NCI-H2107 (cell line): ENCODE measurements around the gene KITLG.
"Not testable (repeated sequence)": the region's sequence is repeated elsewhere in the genome, so short reads cannot be mapped to it uniquely, and the experiment has no call there.

Experiments used
- DNase-seq: peaks from one replicate; lab custom pipeline; 2025; lab: John Stamatoyannopoulos, UW

KITLG gene

DNA sequence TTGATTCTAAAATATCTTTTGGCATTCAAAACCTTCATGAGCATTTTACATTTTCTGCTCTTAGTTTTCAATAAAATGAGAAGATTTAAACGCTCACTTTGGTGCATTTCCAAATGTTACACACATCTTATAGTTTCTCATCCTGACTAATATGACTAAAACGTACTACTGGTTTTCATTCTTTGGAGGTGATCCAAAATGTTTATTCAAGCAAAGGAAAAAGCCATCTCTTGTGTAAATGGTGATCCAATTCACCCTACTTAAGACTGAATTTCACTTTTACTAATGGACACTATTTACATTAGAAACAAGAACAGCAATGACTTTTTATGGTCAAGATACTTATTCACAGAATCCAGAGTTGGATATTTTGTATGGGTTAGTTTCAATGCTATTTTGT lies 86.6 kb downstream of the KITLG start:
- DNase-seq = no peak

DNA sequence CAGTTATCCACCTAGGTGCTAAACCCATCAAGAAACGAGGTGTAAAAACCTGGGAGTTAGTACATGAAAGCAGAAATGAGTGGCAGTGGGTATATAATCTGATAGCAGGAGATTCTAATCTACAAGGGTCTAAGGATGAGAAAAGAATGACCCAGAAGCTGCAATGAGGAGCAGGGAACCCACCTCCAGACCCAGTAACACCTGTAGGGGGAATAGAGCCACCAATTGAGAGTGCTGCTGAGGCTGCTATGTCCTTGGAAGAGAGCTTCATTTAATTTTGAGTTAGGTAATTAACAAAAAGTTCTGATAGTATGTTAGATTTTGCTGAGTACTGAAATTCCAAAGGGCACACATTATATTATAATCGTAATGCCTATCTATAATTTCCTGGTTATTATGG lies 89.8 kb downstream of the KITLG start:
- no peak for DNase-seq

DNA sequence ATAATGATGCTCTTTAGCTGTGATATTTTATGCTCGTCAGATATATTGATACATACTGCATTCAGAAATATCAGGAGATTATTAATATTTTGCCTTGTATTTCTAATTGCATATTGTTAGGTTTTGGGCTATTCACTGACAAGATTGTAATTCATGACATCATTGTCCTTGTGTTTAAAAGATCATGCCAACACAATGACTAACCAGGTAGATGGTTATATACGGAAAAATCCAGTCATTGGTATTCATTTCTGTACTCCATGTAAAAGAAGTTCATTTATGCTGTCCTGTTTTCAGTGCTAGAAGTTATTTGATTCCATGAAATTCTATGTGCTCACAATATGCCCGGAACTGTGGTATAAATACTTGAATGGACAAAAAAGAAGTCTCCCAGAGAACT lies 107.5 kb downstream of the KITLG start:
- DNase-seq = no peak

DNA sequence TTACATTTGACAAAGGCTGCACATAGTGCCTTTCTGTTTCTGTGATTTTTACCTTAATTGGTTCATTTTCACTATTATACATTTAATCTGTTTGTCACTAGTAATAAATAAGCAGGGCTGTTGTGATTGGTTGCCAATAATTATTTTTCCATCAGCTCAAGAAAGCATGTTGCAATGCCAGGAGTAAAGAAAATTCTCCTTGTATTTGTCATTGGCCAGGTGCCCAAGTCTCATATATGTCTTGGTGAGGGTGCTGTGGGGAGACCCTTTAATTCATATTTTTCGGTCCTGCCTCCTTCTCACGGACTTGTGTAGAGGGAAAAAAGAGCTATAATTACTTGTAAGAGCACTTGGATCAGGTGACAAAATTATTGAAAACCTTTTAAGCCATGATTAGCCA lies 108.0 kb downstream of the KITLG start:
- no peak for DNase-seq

DNA sequence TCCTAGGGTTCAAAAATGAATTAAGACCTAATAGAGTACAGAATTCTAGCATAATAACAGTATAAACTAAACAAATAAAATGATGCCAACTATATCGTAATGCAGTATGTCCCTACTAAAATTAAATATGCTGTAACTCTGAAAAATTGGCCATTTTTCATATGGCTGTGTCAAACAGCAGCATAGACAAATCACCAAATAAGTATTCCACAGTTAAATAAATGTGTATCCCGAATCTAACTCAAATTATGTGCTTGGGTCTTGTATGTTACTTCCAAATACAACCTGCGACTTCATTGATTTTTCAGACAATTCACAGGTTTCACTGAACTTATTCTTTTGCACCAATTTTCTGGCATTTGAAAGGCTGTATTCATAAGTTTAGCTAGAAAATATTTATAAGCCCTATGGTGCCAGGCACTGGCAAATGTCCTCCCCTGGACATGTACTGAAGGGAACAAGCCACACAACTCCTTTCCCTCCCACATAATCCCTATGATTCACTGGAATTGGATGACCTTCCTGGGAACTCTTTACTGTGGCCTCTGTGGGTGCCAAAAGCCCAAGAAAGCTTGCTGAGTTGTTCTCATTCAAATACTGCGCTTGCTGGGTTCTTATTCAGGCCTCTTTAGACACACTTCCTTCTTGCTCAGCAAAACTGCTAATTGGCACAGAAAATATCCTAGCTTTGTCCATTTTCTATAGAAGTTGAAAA lies 108.8 kb downstream of the KITLG start:
- no peak for DNase-seq

DNA sequence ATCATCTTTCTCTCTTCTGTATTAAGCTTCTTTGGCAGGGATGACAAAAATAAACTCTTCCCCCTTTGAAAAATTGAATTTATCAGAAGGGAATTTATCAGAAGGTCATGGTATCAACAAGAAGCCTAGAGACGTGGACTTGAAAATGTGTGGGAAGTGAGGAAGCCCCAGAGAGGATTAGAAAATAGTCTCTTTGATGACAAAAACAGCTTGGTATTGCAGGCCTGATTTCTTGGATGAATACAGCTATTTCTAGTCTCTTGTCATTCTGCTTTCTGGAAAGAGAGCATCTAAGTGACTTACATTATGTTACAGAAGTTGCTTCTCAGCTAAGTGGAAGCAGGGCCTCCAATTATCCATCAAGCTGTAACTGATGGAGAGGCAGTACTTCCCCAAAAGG lies 111.1 kb downstream of the KITLG start:
- no peak for DNase-seq

DNA sequence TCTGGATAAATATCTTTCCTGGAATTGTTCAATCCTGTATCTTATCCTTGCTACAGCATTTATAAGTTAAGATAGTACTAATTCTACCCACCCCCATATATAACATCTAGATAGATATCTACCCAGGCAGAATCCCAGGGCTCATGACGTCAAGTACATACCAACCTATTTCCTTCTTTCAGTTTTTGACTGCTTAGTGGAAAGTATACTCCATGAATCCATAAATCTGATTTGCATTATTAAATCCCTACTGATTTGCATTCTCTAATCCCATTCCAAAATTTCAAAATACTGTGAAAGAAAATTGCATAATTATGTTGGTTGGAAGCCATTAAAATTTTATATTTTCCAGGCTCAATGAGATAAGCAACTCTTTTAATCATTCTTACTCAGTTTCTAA lies 111.7 kb downstream of the KITLG start:
- DNase-seq = no peak

DNA sequence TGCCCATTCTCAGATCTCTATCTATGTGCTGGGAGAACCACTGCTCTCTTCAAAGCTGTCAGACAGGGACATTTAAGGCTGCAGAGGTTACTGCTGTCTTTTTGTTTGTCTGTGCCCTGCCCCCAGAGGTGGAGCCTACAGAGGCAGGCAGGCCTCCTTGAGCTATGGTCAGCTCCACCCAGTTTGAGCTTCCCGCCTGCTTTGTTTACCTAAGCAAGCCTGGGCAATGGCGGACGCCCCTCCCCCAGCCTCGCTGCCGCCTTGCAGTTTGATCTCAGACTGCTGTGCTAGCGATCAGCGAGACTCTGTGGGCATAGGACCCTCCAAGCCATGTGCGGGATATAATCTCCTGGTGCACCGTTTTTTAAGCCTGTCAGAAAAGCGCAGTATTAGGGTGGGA lies 113.6 kb downstream of the KITLG start:
- not testable (repeated sequence) for DNase-seq

DNA sequence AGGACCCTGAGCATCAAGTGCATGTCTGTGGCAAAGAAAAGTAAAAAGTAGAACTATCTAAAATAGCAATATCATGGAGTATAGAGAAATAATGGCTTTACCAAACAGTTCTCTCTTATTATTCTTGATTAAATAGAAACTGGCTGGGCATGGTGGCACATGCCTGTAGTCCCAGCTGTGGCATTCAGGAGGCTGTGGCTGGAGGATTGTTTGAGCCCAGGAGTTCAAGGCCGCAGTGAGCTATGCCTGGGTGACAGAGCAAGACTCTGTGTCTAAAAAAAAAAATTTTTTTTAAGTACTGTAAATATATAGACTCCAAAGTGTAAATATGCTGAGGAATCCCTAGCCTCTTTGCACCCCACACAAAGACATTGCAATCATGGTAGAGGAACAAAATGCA lies 121.9 kb downstream of the KITLG start:
- no peak for DNase-seq

DNA sequence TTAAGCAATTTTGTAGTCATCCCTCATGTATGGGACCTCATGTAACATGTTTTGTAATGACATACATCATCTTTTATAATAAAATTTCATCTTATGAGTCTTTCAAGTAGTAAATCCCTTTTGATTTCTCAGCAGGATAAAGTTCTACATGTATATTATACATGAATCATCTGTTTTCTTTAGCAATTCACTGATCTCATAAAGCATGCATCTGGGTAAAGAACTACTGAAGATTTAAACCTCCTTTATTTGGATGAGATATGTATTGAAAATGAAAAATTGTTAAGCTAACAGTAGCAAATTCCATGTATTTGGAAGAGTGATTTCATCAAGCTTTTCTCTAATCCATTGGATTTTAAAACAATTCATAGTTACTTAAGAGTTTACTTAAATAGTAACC lies 126.9 kb downstream of the KITLG start:
- no peak for DNase-seq

DNA sequence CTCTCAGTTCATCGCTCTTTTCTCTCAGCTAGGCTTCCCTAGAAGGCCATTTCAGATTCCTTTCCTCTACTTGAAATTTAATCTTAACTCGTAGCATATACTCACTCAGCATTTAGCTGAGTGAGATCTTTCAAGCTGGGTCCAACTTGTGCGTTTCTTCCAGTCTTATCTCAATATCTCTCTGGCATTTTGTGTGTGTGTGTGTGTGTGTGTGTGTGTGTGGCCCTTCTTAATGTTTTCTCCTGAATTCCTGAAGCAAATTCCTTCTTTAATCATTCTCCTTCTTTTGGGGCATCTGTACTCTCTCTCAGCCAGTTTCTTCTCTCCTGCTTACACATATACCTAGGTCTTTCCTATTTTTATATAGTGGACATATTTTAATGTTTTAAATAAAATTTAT lies 129.1 kb downstream of the KITLG start:
- no peak for DNase-seq

DNA sequence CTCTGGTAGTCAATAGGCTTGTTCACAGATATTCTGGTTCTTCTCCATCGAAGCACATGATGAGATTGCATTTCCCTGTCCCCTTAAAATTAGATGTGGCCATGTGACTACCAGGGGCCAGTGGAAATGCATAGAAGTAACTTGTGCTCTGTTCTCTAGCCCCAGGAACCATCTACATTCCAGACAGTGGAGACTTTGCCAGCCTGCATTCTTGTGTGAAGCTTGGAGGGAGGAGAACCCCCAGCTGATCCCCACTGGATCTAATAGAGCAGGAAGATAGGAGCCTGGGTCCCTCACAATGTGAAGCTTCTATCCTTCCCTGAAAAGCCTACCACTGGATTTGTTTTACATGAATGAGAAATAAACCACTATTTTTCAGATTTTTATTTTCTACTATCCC lies 130.1 kb downstream of the KITLG start:
- no peak for DNase-seq

DNA sequence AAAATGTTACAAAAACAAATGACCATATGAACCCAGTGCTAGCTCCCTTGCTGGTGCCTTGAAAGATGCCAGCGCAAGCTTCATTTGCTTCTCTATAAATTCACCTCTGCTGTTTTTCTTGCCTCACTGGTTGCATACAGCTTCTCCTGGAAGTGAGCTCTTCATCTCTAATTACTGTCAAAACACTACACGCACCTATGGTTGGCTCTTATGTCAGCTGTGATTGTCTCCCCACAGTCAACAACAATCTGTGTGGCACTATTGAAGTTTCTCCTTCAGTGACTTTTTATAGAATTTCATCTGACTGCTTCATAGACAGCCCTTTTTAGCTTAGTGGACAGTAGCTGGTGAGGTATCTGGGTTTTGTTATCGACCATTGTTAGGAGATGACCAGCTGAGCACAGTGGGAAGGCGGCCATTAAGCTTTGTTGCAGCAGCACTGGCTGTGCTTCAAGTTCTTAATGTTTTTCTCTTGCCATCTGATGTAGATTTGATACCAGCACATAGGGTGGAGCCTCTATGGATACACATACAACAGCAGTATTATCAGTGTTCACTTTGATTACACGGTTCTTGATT lies 131.8 kb downstream of the KITLG start:
- peak; percentile 62 for DNase-seq

DNA sequence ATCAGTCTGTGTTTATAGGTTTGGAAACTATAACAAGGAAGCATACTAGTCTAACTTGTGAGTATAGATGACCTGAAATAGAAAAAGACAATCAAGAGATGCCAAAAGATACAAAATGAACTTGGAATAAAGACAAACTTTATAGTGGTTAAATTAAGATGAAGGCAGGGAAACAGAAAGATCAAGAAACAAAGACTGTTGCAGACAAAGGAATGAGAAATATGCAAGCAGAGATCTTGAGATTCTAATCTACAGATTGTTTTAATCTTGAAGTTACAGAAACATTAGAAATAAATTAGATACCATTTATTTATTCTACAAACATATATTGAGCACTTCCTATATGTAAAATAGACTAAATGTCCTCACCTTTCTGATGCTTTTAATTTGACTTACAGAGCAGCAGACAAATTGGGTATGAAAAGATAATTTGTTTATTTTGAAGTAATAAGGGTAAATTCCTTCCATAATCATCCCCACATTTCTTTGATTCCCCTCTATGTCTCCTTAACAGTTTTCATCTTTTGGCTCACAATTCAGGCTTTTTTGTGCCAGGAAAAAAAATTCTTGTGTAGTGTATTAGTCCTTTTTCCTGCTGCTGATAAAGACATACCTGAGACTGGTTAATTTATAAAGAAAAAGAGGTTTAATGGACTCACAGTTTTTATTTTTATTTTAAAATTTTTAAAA lies 134.4 kb downstream of the KITLG start:
- DNase-seq = no peak

DNA sequence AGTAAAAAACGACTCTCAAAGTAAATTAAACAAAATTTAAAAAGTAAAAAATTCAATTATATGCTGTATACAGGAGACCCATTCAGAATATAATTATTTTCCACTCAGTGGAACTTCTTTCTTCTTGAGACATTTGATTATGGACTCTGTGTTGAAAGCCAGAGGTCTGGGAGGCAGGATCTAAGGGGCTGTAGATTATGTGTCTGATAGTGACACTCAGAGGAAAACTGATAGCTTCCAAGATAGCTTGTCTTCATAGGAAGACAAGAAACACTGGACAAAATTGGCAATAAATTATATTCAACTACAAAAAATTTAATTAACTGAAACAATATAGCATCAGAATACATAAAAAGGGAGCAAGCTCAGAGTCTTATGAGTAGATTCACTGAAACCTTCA lies 135.8 kb downstream of the KITLG start:
- DNase-seq = no peak
